Superior temporal gyrus (tissue), 1 donor: ENCODE measurements around the gene PIGR.

ENCODE experiments used
- DNase-seq: peaks from one replicate; pipeline ENCODE4 v3.0.0-alpha.2; 2016; ENCODE audit errors: extremely low spot score

Gene PIGR, protein sequence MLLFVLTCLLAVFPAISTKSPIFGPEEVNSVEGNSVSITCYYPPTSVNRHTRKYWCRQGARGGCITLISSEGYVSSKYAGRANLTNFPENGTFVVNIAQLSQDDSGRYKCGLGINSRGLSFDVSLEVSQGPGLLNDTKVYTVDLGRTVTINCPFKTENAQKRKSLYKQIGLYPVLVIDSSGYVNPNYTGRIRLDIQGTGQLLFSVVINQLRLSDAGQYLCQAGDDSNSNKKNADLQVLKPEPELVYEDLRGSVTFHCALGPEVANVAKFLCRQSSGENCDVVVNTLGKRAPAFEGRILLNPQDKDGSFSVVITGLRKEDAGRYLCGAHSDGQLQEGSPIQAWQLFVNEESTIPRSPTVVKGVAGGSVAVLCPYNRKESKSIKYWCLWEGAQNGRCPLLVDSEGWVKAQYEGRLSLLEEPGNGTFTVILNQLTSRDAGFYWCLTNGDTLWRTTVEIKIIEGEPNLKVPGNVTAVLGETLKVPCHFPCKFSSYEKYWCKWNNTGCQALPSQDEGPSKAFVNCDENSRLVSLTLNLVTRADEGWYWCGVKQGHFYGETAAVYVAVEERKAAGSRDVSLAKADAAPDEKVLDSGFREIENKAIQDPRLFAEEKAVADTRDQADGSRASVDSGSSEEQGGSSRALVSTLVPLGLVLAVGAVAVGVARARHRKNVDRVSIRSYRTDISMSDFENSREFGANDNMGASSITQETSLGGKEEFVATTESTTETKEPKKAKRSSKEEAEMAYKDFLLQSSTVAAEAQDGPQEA

GRCh38 chr1:206946261-206946660 lies at the start of gene PIGR:
Gene PIGR (minus strand): TSS chr1:206946466. CDS start chr1:206940531, 5,935 bp downstream.
- no peak for DNase-seq

DNA sequence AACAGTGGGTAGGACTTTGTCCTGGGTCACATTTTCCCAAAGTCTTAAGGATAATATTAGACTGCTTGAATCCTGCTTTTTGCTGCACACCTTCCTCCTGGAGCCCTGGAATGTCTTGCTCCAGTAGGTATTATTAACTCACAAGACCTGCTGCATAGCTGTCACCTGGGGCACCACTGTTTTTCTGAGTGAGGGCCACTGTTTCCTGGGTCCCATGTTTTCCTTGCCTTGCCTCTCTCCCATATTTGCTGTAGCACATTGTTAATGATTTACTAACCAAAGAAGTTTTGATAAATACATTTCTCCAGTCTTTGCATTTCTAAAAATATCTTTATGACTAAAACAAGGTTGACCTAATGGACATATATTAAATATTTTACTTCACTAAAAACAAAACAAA lies 46.5 kb upstream of the PIGR start:
- no peak for DNase-seq

DNA sequence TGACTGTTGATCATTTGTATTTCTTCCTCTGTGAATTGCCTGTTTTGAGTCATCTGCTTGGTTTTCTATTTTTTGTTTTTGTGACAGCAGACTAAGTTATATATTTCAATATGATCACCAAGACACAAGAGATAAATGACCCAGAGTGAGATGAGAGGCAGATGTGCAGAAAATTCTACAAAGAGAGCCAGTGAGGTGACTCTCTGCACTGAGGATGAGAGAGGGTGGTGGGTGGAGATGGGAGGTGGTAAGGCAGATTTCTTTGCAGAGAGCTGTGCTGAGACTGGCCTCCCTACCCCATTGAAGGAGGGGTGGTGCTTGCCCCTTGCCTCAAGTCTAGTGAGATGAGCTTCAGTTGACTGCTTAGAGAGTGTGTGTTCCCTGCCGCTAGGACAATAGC lies 41.6 kb upstream of the PIGR start:
- DNase-seq, result no peak

DNA sequence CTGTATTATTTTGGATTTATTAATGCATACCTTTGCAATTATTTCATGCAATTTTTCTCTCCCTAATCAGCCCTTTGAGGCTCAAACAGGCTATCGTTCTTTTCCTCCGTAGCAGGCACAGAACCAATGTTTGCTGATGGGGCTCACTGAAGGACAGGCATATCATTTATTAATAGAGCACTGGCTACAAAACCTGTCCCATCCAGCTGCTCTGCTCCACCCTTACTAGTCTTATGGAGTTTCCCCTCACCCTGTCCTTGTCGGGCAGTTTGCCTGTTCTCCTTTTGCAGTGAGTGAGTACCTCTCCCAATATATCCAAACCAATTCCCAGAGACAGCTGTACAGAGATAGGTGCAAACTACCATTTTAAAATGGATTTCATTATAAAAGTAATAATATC lies 40.6 kb upstream of the PIGR start:
- no peak for DNase-seq

DNA sequence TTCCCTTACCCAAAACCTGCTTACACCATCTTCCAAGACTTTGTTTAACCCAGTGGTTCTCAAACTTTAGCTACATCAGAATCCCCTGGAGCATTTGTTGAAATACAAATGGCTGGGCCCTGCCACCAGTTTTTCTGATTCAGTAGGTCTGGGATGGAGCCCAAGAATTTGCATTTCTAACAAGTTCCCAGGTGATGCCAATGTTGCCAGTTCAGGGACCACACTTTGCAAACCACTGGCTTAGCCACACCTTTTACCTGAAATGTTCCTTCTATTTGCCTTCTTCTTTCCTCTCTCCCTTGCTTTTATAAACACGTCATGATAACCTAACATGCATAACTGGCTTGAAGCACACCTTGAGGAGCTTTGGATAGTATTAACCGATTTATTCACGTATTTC lies 40.1 kb upstream of the PIGR start:
- DNase-seq, result no peak

- DNase-seq, result no peak
Observed at GRCh38 chr1:206985162-206985749, 39.0 kb upstream of the PIGR start.

GRCh38 chr1:206982216-206982615 lies 36.0 kb upstream of the PIGR start:
- DNase-seq, result peak; percentile 89

GRCh38 chr1:206979379-206980043 lies 33.2 kb upstream of the PIGR start:
- peak; percentile 24 for DNase-seq

DNA sequence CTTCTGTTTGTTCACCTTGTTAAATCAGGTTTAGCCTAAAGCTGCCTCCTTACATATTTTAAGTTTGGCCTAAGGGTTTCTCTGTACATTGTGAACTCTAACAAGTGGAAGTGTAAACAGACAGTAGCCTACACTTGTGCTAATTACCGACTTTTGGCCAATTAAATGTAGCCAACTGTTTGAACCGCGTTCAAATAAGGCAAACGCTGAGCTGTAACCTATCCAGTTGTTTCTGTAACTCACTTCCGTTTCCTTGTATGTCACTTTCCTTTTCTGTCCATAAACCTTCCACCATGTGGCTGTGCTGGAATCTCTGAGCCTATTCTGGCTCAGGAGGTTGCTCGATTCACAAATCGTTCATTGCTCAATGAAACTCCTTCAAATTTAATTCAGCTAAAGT lies 32.0 kb upstream of the PIGR start:
- DNase-seq, result no peak

DNA sequence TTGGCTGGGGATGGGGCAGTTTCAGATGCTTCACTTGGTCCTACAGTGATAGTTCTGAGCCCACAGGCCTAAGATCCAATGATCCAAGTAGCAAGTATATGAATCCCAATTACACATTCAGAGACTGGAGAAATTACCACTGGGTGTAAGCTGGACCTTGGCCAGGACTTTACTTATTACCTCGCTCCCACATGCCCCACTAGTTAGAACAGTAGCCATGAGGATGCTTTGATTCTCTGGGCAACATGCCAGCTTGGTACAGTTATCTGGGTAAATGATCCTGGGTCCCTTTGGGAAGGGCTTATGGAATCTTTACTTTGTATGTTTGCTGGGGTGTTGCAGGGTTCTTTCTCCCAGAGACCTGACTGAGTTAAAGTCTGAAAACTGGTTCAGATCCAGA lies 29.0 kb upstream of the PIGR start:
- no peak for DNase-seq

GRCh38 chr1:206974140-206974539 lies 27.9 kb upstream of the PIGR start:
- DNase-seq, result no peak

- no peak for DNase-seq
Observed at GRCh38 chr1:206972728-206973127, 26.5 kb upstream of the PIGR start.

GRCh38 chr1:206971029-206971655 lies 24.9 kb upstream of the PIGR start:
- DNase-seq, result no peak

GRCh38 chr1:206970446-206970845 lies 24.2 kb upstream of the PIGR start, which contains the start of gene FCAMR:
Gene FCAMR (minus strand): TSS chr1:206970460. CDS start chr1:206970125, 335 bp downstream.
- no peak for DNase-seq

DNA sequence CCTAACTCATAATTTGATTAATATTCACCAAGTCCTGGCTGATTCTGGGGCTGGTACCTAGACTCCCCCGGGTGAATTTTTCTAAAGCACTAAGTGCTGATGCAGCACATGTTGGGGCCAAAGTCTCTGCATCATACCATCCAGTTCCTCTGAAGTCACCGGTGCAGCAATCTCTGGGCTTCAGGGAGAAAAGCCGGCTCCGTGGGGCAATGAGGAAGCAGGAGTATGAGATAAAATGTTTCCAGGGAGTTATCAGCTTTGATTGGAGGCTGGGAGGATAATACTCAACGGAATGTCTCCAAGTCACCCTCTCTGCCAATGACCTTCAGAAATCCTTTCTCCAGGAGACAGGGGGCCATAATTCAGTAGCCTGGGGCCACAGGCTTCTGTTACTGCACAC lies 22.8 kb upstream of the PIGR start:
- no peak for DNase-seq

- peak; percentile 21 for DNase-seq
Observed at GRCh38 chr1:206967096-206967849, 21.0 kb upstream of the PIGR start.

GRCh38 chr1:206965781-206966180 lies 19.5 kb upstream of the PIGR start:
- no peak for DNase-seq

- no peak for DNase-seq
Observed at GRCh38 chr1:206963740-206964139, 17.5 kb upstream of the PIGR start.

- DNase-seq, result no peak
Observed at GRCh38 chr1:206963119-206963712, 16.9 kb upstream of the PIGR start.

GRCh38 chr1:206962272-206962671 lies 16.0 kb upstream of the PIGR start:
- DNase-seq, result no peak
